GM12878 (cell line): ENCODE data around the gene ARL5A. TPM values are rescaled to one million over a fixed set of nuclear protein-coding genes. Genes with fewer than 3 reads are reported as not detected.
A peak's percentile ranks its signal among the peaks of the same experiment; 100 is the strongest.

Experiments used
- ASH2L ChIP-seq: fragments of 300-600, 200-600 bp; sonication (generic); IDR thresholded peaks from 2 replicates; pipeline ENCODE4 v1.6.1; 2017; ENCODE audit warnings: low read depth, mild to moderate bottlenecking, borderline replicate concordance
- ATF2 ChIP-seq: IDR thresholded peaks from 2 replicates; pipeline ENCODE4 v1.6.1; 2012; ENCODE audit warnings: low read length, inconsistent platforms
- BCL11A ChIP-seq: IDR thresholded peaks from 2 replicates; pipeline ENCODE4 v1.6.1; 2011; ENCODE audit warnings: low read depth, low read length
- BCLAF1 ChIP-seq: fragments of 450-650 bp; IDR thresholded peaks from 2 replicates; pipeline ENCODE4 v1.6.1; 2017; ENCODE audit warnings: antibody characterized with exemption, mild to moderate bottlenecking, moderate library complexity
- CBX5 ChIP-seq: sonication (generic); IDR thresholded peaks from 2 replicates; pipeline ENCODE4 v1.6.1; 2016; ENCODE audit warnings: low read depth, moderate library complexity, mild to moderate bottlenecking, inconsistent platforms
- CREB1 ChIP-seq: IDR thresholded peaks from 2 replicates; pipeline ENCODE4 v1.6.1; 2012; ENCODE audit warnings: low read depth, mild to moderate bottlenecking, inconsistent platforms
- E2F4 ChIP-seq: IDR thresholded peaks from 2 replicates; pipeline ENCODE4 v1.6.1; 2012; ENCODE audit warnings: low read depth, low read length, improper control_type of control experiment
- EED ChIP-seq: sonication (generic); IDR thresholded peaks from 2 replicates; pipeline ENCODE4 v1.6.1; 2016; ENCODE audit warnings: antibody characterized with exemption, low read depth
- FOXK2 ChIP-seq: fragments of 450-650 bp; IDR thresholded peaks from 2 replicates; pipeline ENCODE4 v1.6.1; 2017; ENCODE audit warnings: mild to moderate bottlenecking, moderate library complexity
- FOXM1 ChIP-seq: IDR thresholded peaks from 2 replicates; pipeline ENCODE4 v1.6.1; 2012; ENCODE audit warnings: low read depth, mild to moderate bottlenecking, inconsistent platforms, low read length, moderate library complexity
- HCFC1 ChIP-seq: fragments of 150-350 bp; IDR thresholded peaks from 2 replicates; pipeline ENCODE4 v1.6.1; 2014; ENCODE audit warnings: low read length
- IKZF2 ChIP-seq, 2 experiments: fragments of 450-650 bp; IDR thresholded peaks; 2 replicates each; pipeline ENCODE4 v1.6.1; 2017; ENCODE audit warnings: mild to moderate bottlenecking in 2 of 2, moderate library complexity in 2 of 2
- JUND ChIP-seq: IDR thresholded peaks from 2 replicates; pipeline ENCODE4 v1.6.1; 2012; ENCODE audit warnings: low read depth, mild to moderate bottlenecking, low read length, improper control_type of control experiment, moderate library complexity
- MYC ChIP-seq: IDR thresholded peaks from 2 replicates; pipeline ENCODE4 v1.6.1; 2011; ENCODE audit warnings: mild to moderate bottlenecking, low read length, moderate library complexity, inconsistent platforms; ENCODE audit not compliant: insufficient read depth, insufficient replicate concordance, insufficient read length, severe bottlenecking
- NFIC ChIP-seq: IDR thresholded peaks from 2 replicates; pipeline ENCODE4 v1.6.1; 2012; ENCODE audit warnings: low read depth, mild to moderate bottlenecking, inconsistent platforms, low read length, moderate library complexity
- PBX3 ChIP-seq: IDR thresholded peaks from 2 replicates; pipeline ENCODE4 v1.6.1; 2011; ENCODE audit warnings: mild to moderate bottlenecking, low read depth, low read length, moderate library complexity; ENCODE audit not compliant: insufficient replicate concordance
- RAD51 ChIP-seq: fragments of 450-650 bp; IDR thresholded peaks from 2 replicates; pipeline ENCODE4 v1.6.1; 2016; ENCODE audit warnings: moderate library complexity, mild to moderate bottlenecking, inconsistent platforms
- RB1 ChIP-seq: fragments of 450-650 bp; formaldehyde crosslinking; IDR thresholded peaks from 2 replicates; pipeline ENCODE4 v1.6.1; 2017; ENCODE audit warnings: mild to moderate bottlenecking, borderline replicate concordance
- REST ChIP-seq: IDR thresholded peaks from 2 replicates; pipeline ENCODE4 v1.6.1; 2012; ENCODE audit warnings: mild to moderate bottlenecking, low read depth, low read length
- SUPT20H ChIP-seq: IDR thresholded peaks from 2 replicates; pipeline ENCODE4 v1.6.1; 2011; ENCODE audit warnings: low read depth, mild to moderate bottlenecking, low read length, moderate library complexity, borderline replicate concordance; ENCODE audit not compliant: control insufficient read depth
- ZNF384 ChIP-seq: IDR thresholded peaks from 2 replicates; pipeline ENCODE4 v1.6.1; 2012; ENCODE audit warnings: low read depth, mild to moderate bottlenecking, low read length, improper control_type of control experiment, borderline replicate concordance
- polyA plus RNA-seq, 11 experiments: library from polyadenylated mRNA; depleted of rRNA in 4 of 11; unstranded in 6 of 11; stranded (reverse) in 5 of 11; fragments of >200 nt; fragmentation: Nextera tagmentation in 4 of 11; fragmentation: Illumina TruSeq in 1 of 11; extraction: Ambion mirVana in 4 of 11; extraction: Trizol in 1 of 11; gene quantifications; 1 replicate in 1 of 11; 2 replicates in 10 of 11; pipeline versions ENCODE4 v1.2.1 to v1.2.3, GENCODE V29; 2011 to 2016; ENCODE audit warnings: inconsistent platforms in 2 of 11, missing spikeins in 2 of 11, low read depth in 1 of 11
- total RNA-seq, 4 experiments: library from RNA; depleted of rRNA in 3 of 4; stranded (reverse); fragments of >200 nt in 3 of 4; fragmentation: Illumina TruSeq in 1 of 4; extraction: Trizol in 1 of 4; gene quantifications; 2 replicates each; pipeline versions ENCODE4 v1.2.1 to v1.2.3, GENCODE V29; 2013 to 2021

Gene ARL5A
- total and polyA plus RNA-seq, 10 of the 15 experiments (the other 5 are each of a cell fraction or from before 2014, with no cell fraction given): 9.4 to 52.9 (median 32.0) TPM

GRCh38 chr2:151862700-151863099 is 34.5 kb upstream of the ARL5A start (continued):
- TF ChIP-seq E2F4: no peak
- TF ChIP-seq ASH2L: no peak
- TF ChIP-seq BCLAF1: no peak
- no peak for TF ChIP-seq JUND
- TF ChIP-seq HCFC1: no peak
- peak; percentile 28; the same call in 1 of the 2 replicates for TF ChIP-seq EED
- TF ChIP-seq RAD51: peak; percentile 59; the same call in 1 of the 2 replicates
- TF ChIP-seq FOXM1: 0 out of 2 replicates have a peak, but pooled peaks have one; percentile 55
- no peak for TF ChIP-seq ZNF384
- no peak for TF ChIP-seq MYC
- peak; percentile 54; the same call in 1 of the 2 replicates for TF ChIP-seq BCL11A
- TF ChIP-seq NFIC: peak; percentile 82
- no peak for TF ChIP-seq IKZF2 (IDR thresholded peaks at IDR 0.05)
- TF ChIP-seq PBX3: no peak
- TF ChIP-seq CREB1: no peak; the same call in 1 of the 2 replicates
- TF ChIP-seq SUPT20H: no peak
- no peak for TF ChIP-seq FOXK2
- TF ChIP-seq RB1: no peak
- no peak for TF ChIP-seq ATF2
- TF ChIP-seq CBX5: peak; percentile 25; the same call in 1 of the 2 replicates
- TF ChIP-seq REST: no peak
